Measurements from ENCODE around the gene PLCB4.

The PLCB4 gene

GRCh38 chr20:9474835-9475415, 406.0 kb downstream of the PLCB4 start:
- no peak for DNase-seq

GRCh38 chr20:9475456-9475855, 406.6 kb downstream of the PLCB4 start:
- no peak for DNase-seq

- no peak for DNase-seq
These were observed 407.3 kb downstream of the PLCB4 start for GRCh38 chr20:9476174-9476573.

- no peak for DNase-seq
These were observed 407.8 kb downstream of the PLCB4 start for GRCh38 chr20:9476637-9477036.

- DNase-seq, result no peak
These were observed 409.9 kb downstream of the PLCB4 start for GRCh38 chr20:9478771-9479170.

- no peak for DNase-seq
These were observed 411.2 kb downstream of the PLCB4 start for GRCh38 chr20:9480066-9480465.

GRCh38 chr20:9482180-9482579, 413.3 kb downstream of the PLCB4 start:
- DNase-seq, result peak; percentile 61 to 87

GRCh38 chr20:9483131-9483530, 414.2 kb downstream of the PLCB4 start:
- DNase-seq, result no peak

GRCh38 chr20:9485614-9486340, 416.9 kb downstream of the PLCB4 start:
- peak; percentile 60 to 62 for DNase-seq

GRCh38 chr20:9487231-9487630, 418.3 kb downstream of the PLCB4 start:
- DNase-seq, result peak; percentile 33 to 57

GRCh38 chr20:9488063-9488462, 419.2 kb downstream of the PLCB4 start:
- peak in 1 of 2 donors; percentile 19 for DNase-seq

- DNase-seq, result no peak
These were observed 421.3 kb downstream of the PLCB4 start for GRCh38 chr20:9490161-9490560.

GRCh38 chr20:9490631-9491030, 421.7 kb downstream of the PLCB4 start:
- DNase-seq, result peak; percentile 56 to 75

GRCh38 chr20:9491324-9491723, 422.4 kb downstream of the PLCB4 start:
- peak; percentile 46 to 74 for DNase-seq

GRCh38 chr20:9492067-9492466, 423.2 kb downstream of the PLCB4 start:
- no peak for DNase-seq

GRCh38 chr20:9493803-9494202, 424.9 kb downstream of the PLCB4 start:
- DNase-seq, result no peak

- no peak for DNase-seq
These were observed 426.8 kb downstream of the PLCB4 start for GRCh38 chr20:9495701-9496100.

GRCh38 chr20:9496155-9496554, 427.3 kb downstream of the PLCB4 start:
- DNase-seq, result peak; percentile 67 to 74

GRCh38 chr20:9498322-9498721, 429.4 kb downstream of the PLCB4 start:
- DNase-seq, result peak; percentile 83 to 91

GRCh38 chr20:9499126-9499899, 430.4 kb downstream of the PLCB4 start:
- peak in 1 of 2 donors; percentile 31 for DNase-seq

- DNase-seq, result peak; percentile 87 to 93
These were observed 431.2 kb downstream of the PLCB4 start for GRCh38 chr20:9500121-9500520.

- no peak for DNase-seq
These were observed 432.6 kb downstream of the PLCB4 start for GRCh38 chr20:9501473-9501872.

- peak; percentile 85 to 89 for DNase-seq
These were observed 434.8 kb downstream of the PLCB4 start for GRCh38 chr20:9503526-9504245.

Data from inflammatory macrophage (primary cell).